Measurements from ENCODE around the gene HSPA4L.

HSPA4L gene

DNA sequence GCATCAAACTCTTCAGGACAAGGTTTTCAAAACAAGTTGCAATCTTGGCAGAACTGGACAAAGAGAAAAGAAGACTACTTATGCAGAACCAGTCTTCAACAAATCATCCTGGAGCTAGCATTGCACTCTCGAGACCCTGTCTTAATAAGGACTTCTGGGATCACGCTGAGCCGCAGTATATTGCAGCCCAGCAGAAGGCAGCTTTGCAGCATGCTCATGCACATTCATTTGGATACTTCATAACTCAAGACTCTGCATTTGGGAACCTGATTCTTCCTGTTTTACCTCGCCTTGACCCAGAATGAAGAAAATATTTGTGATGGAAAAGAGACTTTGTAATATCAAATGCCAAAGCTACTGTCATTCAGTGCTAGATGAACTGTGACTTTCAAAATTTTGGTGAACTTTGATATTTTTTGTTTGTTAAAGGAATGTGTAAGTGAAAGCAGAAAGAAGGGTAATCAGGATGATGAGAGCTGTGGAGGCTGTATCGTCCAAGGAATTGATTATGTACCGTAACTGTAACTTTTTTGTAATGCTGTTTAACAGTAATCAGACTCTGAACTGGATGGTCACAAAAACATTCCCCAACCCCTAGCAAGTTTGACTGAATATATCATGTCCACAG is 27.2 kb downstream of the HSPA4L start:
- Histone ChIP-seq H3K4me3 (ENCODE audit: low read length) (no peak overlapping the region), H2AFZ (ENCODE audit: low read depth, low read length) (no peak overlapping the region), H3K36me3 (ENCODE audit: insufficient read depth, low read length) (peaks cover 51% of the 10 kb centered on the region), H3K4me1 (ENCODE audit: insufficient read depth, low read length) (no peaks in the 10 kb centered on the region), H3K9me3 (ENCODE audit: low read length) (no peaks in the 10 kb centered on the region), H3K27me3 (ENCODE audit: insufficient read depth, low read length) (no peaks in the 10 kb centered on the region)

DNA sequence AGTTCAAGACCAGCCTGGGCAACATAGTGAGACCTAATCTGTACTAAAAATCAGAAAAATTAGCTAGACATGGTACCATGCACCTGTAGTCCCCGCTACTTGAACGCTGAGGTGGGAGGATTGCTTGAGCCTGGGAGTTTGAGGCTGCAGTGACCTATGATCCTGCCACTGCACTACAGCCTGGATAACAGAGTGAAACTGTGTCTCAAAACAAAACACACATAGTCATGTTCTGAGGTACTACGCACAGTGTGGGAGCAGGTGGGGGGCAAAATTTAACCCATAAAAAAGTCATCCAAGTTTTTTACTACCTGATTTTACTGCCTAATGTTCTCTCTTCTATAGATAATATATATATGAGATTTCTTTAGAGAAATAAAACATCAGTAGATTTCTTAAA is 28.4 kb downstream of the HSPA4L start:
- H3K27me3 ChIP-seq (ENCODE audit: insufficient read depth, low read length), result no peaks in the 10 kb centered on the region
- no peaks in the 10 kb centered on the region for H3K4me1 ChIP-seq (ENCODE audit: insufficient read depth, low read length)
- no peak overlapping the region for H2AFZ ChIP-seq (ENCODE audit: low read depth, low read length)
- H3K4me3 ChIP-seq (ENCODE audit: low read length), result no peak overlapping the region
- H3K36me3 ChIP-seq (ENCODE audit: insufficient read depth, low read length), result peaks cover 42% of the 10 kb centered on the region
- no peaks in the 10 kb centered on the region for H3K9me3 ChIP-seq (ENCODE audit: low read length)

DNA sequence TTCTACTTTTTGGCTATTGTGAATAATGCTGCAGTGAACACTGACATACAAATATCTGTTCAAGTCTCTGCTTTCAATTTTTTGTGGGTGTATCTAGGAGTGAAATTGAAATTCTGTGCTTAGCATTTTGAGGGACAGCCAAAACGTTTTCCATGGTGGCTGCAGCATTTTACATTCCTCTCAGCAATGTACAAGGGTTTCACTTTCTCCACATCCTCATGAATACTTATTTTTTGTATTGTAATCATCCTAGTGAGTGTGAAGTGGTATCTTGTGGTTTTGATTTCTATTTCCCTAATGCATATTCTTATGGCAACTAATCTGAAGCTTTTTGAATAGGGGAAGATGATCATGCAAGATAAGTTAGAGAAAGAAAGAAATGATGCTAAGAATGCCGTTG is 40.3 kb downstream of the HSPA4L start:
- no peaks in the 10 kb centered on the region for H3K27me3 ChIP-seq (ENCODE audit: insufficient read depth, low read length)
- H3K36me3 ChIP-seq (ENCODE audit: insufficient read depth, low read length), result peaks cover 49% of the 10 kb centered on the region
- H2AFZ ChIP-seq (ENCODE audit: low read depth, low read length), result no peak overlapping the region

DNA sequence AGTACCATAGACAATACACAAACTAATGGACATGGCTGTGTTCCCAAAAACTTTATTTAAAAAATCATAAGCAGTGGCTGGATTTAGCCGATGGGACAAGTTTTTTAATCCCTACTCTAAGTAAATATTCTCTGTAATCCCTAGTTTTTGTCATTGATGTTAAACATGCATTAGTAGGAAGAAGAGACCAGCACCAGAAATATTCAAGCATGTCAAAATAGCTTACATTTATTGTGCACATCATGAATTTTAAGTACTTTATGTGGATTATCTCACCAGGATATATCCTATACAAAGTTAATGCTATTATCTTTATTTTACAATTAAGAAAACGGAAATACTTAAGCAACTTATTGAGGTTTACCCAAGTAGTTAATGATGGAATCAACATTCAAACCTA is 46.0 kb downstream of the HSPA4L start:
- H3K36me3 ChIP-seq (ENCODE audit: insufficient read depth, low read length), result peaks cover 55% of the 10 kb centered on the region
- H3K27me3 ChIP-seq (ENCODE audit: insufficient read depth, low read length), result no peaks in the 10 kb centered on the region
- no peaks in the 10 kb centered on the region for H3K9me3 ChIP-seq (ENCODE audit: low read length)
- H2AFZ ChIP-seq (ENCODE audit: low read depth, low read length), result no peak overlapping the region
- no peak overlapping the region for H3K4me3 ChIP-seq (ENCODE audit: low read length)
- no peaks in the 10 kb centered on the region for H3K4me1 ChIP-seq (ENCODE audit: insufficient read depth, low read length)

More for the DNA sequence above, 40.3 kb downstream of the HSPA4L start:
- Histone ChIP-seq H3K9me3 (ENCODE audit: low read length) (no peaks in the 10 kb centered on the region), H3K4me3 (ENCODE audit: low read length) (no peak overlapping the region), H3K4me1 (ENCODE audit: insufficient read depth, low read length) (no peaks in the 10 kb centered on the region)

DNA sequence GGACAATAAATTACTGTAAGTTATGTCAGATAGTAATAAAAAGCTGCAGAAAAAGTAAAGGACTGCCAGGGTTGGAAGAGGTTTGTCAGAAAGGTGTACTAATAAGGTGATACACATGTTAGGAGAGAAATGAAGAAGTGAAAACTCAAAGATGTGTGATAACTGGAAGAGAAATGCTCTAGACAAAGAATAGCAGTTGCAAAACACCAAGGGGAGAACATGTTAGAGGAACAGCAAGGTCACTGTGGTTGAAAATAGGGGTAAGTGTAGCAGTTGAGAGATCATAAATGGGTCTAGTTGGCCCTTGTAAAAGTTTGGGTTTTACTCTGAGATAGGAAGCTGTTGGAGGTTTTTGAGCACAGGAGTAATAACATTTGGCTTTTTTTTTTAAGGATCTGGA is 46.9 kb downstream of the HSPA4L start:
- Histone ChIP-seq H3K36me3 (ENCODE audit: insufficient read depth, low read length) (peaks cover 52% of the 10 kb centered on the region), H3K4me1 (ENCODE audit: insufficient read depth, low read length) (no peaks in the 10 kb centered on the region), H3K27me3 (ENCODE audit: insufficient read depth, low read length) (no peaks in the 10 kb centered on the region), H3K9me3 (ENCODE audit: low read length) (no peaks in the 10 kb centered on the region), H2AFZ (ENCODE audit: low read depth, low read length) (no peak overlapping the region), H3K4me3 (ENCODE audit: low read length) (no peak overlapping the region)

DNA sequence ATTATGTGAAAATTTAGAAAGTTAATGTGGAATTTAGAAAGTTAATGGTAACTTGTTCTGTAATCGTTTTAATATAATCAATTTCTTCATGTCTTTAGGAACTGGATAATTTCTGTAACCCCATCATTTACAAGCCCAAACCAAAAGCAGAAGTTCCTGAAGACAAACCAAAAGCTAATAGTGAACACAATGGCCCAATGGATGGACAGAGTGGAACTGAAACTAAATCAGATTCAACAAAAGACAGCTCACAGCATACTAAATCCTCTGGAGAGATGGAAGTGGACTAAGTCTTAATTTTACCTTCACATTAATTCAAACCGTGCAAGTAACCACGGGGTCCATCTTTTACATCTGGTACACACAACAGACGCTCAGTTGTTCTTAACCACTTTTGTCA is 50.5 kb downstream of the HSPA4L start:
- Histone ChIP-seq H3K9me3 (ENCODE audit: low read length) (no peaks in the 10 kb centered on the region), H3K27me3 (ENCODE audit: insufficient read depth, low read length) (no peaks in the 10 kb centered on the region), H3K4me1 (ENCODE audit: insufficient read depth, low read length) (no peaks in the 10 kb centered on the region), H2AFZ (ENCODE audit: low read depth, low read length) (no peak overlapping the region), H3K4me3 (ENCODE audit: low read length) (no peak overlapping the region), H3K36me3 (ENCODE audit: insufficient read depth, low read length) (peaks cover 40% of the 10 kb centered on the region)

DNA sequence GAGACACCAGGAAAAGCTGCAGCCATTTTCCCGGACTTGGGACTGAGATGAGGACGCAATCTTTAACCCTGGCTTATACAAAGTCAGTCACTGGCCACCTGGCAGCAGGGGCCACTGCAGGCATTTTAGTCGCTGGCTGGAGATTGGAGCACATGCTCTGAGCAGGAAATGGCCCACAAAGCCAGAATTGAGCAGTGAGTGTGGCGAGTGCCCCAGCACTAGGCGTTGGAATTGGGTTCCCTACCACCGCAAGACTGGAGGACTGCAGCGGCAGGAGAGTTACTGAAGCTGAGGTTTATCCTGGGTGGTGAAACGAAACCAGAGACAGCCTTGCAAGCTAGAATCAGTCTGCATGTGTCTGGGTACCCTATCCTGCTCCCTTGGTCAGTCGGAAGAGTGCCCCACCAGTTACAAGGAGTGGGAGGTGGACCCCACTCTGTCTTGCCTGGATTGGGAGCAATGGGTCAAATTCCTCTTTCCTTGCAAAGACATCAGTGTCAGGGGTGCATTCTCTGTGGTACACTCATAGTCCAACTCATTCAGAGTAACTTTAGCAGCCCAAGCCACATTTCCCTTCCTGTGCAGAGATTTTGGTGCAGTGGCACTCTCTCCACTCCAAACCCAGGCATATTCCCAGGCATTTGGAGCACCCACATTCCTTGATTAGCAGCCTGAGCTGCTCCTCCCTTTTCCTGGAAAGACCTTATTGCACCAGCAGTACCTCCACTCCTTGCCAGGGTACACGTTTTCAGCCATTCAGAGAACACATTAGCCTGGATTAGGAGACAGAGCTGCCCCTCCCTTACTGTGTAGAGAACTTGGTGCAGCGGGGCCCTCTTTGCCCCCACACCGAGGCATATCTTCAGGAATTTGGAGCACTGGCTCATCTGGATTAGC is 61.8 kb downstream of the HSPA4L start:
- no peaks in the 10 kb centered on the region for H3K4me1 ChIP-seq (ENCODE audit: insufficient read depth, low read length)
- H3K9me3 ChIP-seq (ENCODE audit: low read length), result peaks cover 5% of the 10 kb centered on the region
- no peak overlapping the region for H3K4me3 ChIP-seq (ENCODE audit: low read length)
- no peaks in the 10 kb centered on the region for H3K36me3 ChIP-seq (ENCODE audit: insufficient read depth, low read length)
- H3K27me3 ChIP-seq (ENCODE audit: insufficient read depth, low read length), result no peaks in the 10 kb centered on the region
- no peak overlapping the region for H2AFZ ChIP-seq (ENCODE audit: low read depth, low read length)

DNA sequence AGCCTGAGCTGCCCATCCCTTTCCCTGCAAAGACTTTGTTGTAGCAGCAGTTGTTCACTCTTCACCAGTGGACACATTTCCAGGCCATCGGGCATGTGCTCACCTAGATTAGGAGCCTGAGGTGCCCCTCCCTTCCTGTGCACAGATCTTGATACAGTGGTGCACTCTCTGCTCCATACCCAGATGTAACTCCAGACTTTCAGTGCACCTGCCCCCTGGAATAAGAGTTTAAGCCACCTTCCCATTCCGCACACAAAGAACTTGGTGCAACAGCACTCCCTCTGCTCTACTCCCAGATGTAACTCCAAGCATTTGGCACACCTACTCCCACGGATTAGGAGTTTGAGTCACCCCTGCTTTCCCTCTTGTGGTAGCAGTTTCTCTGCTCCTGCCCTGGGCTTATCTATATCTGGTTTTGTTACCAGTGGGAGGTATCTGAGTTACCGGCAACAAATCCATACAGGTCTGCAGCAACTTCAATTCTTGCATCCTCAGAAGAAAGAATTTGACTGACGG is 62.5 kb downstream of the HSPA4L start:
- Histone ChIP-seq H3K36me3 (ENCODE audit: insufficient read depth, low read length) (no peaks in the 10 kb centered on the region), H3K4me1 (ENCODE audit: insufficient read depth, low read length) (no peaks in the 10 kb centered on the region), H3K4me3 (ENCODE audit: low read length) (no peak overlapping the region), H3K9me3 (ENCODE audit: low read length) (peaks cover 10% of the 10 kb centered on the region), H3K27me3 (ENCODE audit: insufficient read depth, low read length) (no peaks in the 10 kb centered on the region), H2AFZ (ENCODE audit: low read depth, low read length) (no peak overlapping the region)

DNA sequence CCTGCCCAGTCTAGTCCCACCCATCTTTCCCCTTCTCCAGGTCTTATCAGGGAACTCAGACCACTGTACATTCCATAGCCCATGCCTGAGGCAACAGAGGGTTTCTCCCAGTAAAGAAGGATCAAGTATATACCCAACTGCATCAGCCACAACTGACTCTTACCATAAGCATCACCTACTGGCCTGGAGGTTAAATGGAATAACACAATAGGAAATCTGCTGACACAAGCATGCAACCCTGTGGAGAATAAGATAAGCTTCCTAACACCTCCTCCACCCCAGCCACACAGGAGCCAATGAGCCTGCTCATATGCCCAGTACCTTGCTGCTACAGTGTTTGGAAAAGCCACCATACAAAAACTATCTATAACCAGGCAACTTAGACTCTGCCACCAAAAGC is 63.9 kb downstream of the HSPA4L start:
- H3K4me1 ChIP-seq (ENCODE audit: insufficient read depth, low read length), result no peaks in the 10 kb centered on the region
- peaks cover 14% of the 10 kb centered on the region for H3K9me3 ChIP-seq (ENCODE audit: low read length)
- no peak overlapping the region for H3K4me3 ChIP-seq (ENCODE audit: low read length)
- no peaks in the 10 kb centered on the region for H3K27me3 ChIP-seq (ENCODE audit: insufficient read depth, low read length)
- H2AFZ ChIP-seq (ENCODE audit: low read depth, low read length), result no peak overlapping the region
- no peaks in the 10 kb centered on the region for H3K36me3 ChIP-seq (ENCODE audit: insufficient read depth, low read length)

DNA sequence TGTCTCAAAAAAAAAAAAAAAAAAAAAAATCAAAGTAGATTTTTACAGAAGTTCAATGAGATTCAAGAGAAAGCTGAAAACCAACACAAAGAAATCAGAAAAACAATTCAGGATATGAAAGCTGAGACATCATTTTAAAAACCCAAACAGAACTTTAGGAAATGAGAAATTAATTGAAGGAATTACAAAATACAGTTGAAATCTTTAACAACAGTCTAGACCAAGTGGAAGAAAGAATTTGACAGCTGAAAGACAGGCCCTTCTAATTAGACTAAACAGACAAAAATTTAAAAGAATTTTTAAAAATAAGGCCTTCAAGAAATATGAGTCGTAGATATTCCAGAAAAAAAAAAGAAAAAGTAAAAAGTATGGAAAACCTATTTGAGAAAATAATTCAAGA is 64.6 kb downstream of the HSPA4L start:
- Histone ChIP-seq H3K4me3 (ENCODE audit: low read length) (no peak overlapping the region), H3K27me3 (ENCODE audit: insufficient read depth, low read length) (no peaks in the 10 kb centered on the region), H2AFZ (ENCODE audit: low read depth, low read length) (no peak overlapping the region), H3K4me1 (ENCODE audit: insufficient read depth, low read length) (no peaks in the 10 kb centered on the region), H3K36me3 (ENCODE audit: insufficient read depth, low read length) (no peaks in the 10 kb centered on the region), H3K9me3 (ENCODE audit: low read length) (peaks cover 15% of the 10 kb centered on the region)

DNA sequence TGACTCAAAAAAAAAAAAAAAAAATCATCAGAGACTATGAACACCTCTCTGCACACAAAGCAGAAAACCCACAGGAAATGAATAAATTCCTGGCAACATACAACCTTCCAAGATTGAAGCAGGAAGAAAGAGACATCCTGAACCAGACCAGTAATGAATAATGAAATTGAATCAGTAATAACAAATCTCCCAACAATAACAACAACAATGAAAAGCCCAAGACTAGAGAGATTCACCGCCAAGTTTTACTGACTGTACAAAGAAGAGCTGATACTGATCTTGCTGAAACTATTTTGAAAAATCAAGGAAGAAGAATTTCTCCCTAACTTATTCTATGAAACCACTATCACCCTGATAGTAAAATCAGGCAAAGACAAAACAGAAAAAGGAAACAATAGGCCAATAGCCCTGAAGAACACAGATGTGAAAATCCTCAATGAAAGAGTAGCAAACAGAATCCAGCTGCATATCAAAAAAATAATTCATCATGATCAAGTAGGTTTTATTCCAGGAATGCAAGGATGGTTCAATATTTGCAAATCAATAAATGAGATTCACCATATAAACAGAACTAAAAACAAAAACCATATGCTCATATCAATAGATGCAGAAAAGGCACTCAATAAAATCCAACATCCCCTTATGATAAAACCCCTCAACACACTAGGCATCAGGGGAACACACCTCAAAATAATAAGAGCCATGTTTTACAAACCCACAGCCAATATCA is 67.5 kb downstream of the HSPA4L start:
- H3K4me3 ChIP-seq (ENCODE audit: low read length), result no peak overlapping the region
- no peak overlapping the region for H2AFZ ChIP-seq (ENCODE audit: low read depth, low read length)
- H3K4me1 ChIP-seq (ENCODE audit: insufficient read depth, low read length), result no peaks in the 10 kb centered on the region
- H3K9me3 ChIP-seq (ENCODE audit: low read length), result peaks cover 14% of the 10 kb centered on the region
- H3K36me3 ChIP-seq (ENCODE audit: insufficient read depth, low read length), result no peaks in the 10 kb centered on the region
- H3K27me3 ChIP-seq (ENCODE audit: insufficient read depth, low read length), result no peaks in the 10 kb centered on the region

DNA sequence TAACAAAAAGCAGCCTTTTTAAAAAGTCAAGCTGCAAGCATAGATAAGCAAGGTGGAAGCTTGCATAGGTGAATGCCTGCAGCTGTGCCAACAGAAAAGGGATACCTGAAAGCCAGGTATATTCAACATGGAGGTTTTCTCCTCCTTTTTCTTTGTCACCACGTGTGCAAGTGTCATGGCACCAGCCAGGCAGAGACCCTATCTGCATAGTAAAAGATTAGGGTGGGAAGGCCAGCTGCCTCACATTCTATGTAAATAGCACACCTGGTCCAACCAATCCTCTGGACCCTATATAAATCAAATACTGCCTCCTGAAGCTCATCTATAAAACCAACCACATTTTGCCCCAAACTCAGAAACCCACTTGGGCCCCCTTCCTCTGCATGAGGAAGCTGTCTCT is 70.5 kb downstream of the HSPA4L start:
- H3K36me3 ChIP-seq (ENCODE audit: insufficient read depth, low read length), result no peaks in the 10 kb centered on the region
- H3K4me1 ChIP-seq (ENCODE audit: insufficient read depth, low read length), result no peaks in the 10 kb centered on the region
- no peak overlapping the region for H3K4me3 ChIP-seq (ENCODE audit: low read length)
- H3K27me3 ChIP-seq (ENCODE audit: insufficient read depth, low read length), result no peaks in the 10 kb centered on the region
- H3K9me3 ChIP-seq (ENCODE audit: low read length), result peaks cover 16% of the 10 kb centered on the region
- H2AFZ ChIP-seq (ENCODE audit: low read depth, low read length), result no peak overlapping the region

DNA sequence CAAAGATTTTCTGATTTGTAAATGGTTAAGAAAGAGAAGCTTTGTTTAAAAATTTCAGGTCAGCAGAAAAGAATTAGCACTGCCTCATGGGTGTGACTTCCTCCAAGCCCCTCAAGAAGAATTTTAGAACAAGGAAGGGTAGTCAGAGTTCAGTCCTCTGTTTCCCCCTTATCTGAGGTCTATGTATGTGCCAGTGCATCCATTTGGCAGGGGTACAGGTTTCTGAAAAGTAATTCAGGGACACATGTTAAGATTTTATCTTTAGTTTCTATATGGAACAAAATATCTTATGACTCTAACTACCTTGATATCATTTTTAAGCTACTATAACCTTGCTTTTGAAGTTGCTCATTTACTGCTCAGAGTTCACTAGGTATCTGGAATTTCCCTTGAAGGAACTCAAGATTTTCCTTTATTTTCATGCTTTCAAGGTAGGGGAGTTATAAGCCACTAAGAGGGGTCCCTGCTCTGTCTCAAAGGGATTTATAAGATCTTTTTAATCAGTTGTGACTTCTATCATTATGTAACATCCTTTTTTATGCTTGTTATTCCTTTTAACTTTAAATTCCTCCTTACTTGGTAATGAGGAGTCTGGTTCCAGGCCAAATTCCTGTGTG is 74.2 kb downstream of the HSPA4L start:
- Histone ChIP-seq H3K4me1 (ENCODE audit: insufficient read depth, low read length) (no peaks in the 10 kb centered on the region), H2AFZ (ENCODE audit: low read depth, low read length) (no peak overlapping the region), H3K9me3 (ENCODE audit: low read length) (peaks cover 6% of the 10 kb centered on the region)

More for the DNA sequence above, 74.2 kb downstream of the HSPA4L start:
- H3K4me3 ChIP-seq (ENCODE audit: low read length), result no peak overlapping the region
- no peaks in the 10 kb centered on the region for H3K36me3 ChIP-seq (ENCODE audit: insufficient read depth, low read length)
- no peaks in the 10 kb centered on the region for H3K27me3 ChIP-seq (ENCODE audit: insufficient read depth, low read length)
